ENCODE measurements around the gene RPS21.
"Not testable (repeated sequence)": the region's sequence is repeated elsewhere in the genome, so short reads cannot be mapped to it uniquely, and the experiment has no call there.

The RPS21 gene

DNA sequence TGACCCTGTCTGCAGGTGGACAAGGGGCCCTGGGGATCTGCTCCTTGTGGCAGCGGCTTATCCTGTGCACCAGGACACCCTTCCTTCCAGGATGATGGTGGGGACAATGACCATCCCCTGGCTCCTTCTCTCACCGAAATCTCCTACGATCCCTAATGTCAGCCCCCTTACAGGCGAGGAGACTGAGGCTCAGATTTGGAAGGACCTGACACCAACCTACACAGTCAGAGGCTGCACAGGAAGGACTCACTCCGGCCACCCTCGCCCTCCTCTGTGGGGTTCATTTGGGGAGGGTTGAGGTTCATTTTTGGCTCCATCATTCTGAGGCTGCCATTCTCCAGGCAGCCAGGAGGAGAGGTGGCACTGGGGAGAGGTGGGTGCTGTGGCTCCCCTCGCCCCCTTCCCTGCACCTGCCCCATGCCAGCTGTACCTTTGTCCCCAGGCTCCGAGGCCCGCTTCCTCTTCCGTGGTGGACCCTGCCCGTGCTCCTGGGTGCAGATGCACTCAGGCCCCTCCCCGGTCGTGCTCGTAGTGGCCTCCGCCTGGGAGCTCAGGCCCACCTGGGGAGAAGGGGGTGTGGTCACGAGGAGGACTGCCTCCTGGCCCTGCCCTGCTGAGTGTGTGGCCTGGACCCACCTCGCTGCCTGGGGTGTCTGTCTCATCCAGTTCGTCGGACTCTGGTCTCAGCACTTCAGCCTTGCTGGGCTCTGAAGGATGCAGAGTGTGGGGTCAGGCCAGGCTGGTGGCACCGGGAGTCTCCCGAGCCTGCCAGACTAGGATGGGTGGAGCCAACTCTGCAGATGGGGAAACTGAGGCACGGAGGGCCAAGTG is 25.5 kb downstream of the RPS21 start:
- DNase-seq (ENCODE audit: low read depth) = no peak

DNA sequence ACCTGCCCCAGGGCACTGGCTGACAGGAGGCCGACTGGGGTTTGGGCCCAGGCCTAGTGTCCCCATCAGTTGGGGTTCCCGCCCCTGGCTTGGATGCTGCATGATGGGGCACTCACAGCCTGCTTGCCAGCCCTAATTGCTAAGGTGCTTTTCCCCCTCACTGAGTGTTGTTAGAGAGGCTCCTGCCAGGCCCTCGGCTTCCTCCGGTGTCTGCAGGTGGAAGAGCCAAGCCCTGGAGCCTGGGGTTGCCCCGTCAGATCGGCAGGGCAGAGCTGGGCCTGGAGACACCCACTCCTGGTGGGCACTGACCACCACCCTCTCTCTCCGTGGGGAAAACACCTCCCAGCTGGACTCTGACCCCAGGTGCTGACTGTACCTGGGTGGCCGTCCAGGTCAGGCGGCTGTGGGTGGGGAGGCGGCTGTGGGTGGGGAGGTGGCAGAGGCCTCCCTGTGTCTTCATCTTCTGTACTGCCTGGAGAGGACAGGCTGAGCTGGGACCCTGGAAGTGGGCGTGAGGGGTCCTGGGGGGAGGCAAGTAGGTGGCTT is 26.2 kb downstream of the RPS21 start:
- no peak for DNase-seq (ENCODE audit: low read depth)

DNA sequence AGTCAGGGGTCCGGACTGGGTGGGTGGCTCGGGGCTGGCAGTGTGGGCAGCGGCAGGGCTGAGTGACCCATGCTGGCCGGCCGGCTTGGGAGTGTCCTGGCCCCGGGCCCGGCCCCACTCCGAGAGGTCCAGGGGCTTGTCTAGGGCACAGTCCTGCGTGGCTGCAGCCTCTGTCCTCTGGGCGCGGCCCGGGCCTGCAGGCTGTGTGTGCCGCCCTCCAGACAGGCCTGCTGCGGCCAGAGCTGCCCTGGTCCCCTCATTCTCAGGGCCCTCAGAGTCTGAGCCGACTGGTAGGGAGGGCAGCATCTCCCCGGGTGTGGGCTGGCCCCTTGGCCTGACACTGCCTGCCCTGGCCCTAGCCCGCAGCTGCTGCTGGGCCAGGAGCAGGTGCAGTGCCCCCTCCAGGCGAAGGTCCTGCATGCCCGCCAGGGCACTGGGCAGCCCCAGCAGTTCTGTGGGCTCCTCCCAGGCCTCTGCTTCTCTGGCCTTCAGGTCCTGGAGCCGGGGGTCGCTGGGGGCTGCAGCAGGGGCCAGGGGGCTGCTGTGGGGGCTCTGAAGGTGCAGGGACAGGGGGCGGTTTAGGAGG is 27.1 kb downstream of the RPS21 start:
- DNase-seq (ENCODE audit: low read depth) = no peak

DNA sequence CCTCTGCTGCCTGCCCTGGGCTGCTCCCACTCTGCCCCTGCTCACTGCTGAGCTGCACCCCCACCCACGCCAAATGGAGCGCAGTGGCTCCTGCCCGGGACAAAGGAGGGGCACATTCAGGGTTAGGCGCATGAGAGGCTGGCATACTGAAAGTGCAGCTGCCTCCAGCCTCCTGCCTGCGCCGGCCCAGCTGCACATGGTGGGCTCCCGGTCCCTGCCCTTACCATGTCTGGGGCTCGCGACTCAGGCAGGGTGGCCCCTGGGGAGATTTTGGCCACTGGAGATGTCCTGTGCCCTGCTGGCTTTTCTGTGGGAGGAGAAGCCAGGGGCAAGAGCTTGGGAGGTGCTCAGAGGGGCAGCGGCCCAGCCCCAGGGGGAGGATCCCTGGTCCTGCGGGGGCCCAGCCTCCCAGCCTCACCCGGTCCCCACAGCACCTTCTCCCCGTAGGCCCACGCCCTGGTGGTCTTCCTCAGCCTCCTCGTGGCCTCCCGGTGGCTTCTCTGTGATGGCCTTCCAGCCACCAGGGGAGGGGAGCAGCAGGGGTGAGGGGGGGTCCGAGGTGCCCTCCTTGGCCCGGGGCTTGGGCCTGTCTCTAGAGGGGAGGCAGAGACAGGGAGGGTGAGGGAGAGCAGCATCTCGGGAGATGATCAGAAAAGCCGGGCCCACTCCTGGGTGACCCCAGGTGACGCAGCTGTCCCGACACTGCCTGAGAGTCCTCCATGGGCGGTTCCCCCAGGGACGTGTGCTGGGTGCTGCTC is 28.6 kb downstream of the RPS21 start:
- DNase-seq (ENCODE audit: low read depth) = no peak

DNA sequence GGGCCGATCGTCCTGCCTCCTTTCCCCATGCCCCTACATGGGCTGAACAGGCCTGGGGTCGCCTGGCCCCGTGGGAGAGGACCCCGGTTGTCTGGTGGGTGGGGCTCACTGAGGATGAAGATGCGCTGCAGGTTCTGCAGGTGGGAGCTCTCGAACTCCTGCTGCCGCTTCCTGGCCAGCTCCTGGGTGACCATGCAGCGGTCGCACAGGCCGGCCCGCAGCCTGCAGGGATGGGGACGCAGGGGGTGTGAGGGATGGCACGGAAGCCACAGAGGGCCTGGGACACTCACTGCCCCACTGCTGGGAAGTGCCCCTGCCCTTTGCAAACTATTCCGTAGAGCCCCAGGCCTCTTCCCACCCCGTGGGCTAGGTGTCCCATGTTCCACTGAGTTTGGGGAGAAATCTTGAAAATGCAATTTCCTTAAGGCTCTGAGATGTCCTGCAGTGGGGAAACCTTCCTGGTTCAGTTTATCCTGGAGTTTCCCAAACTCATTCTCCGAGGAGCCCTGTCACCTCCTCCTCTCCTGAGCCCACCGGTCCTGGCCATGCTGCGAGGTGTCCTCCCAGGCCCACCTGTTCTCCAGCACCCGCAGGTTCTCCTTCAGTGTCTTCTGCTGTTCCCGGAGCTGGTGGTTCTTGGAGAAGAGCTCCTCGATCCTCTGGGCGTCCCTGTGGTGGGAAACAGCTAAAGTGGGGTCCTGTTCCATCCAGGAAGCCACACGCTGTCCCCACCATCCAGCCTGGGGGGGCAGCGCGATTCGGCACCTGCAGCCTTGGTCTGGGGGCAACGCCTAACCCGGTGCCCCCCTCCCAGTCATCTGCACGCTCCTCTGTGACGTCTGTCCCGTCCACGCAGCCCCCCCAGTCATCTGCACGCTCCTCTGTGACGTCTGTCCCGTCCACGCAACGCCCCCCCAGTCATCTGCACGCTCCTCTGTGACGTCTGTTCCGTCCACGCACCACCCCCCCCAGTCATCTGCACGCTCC is 30.0 kb downstream of the RPS21 start:
- no peak for DNase-seq (ENCODE audit: low read depth)

DNA sequence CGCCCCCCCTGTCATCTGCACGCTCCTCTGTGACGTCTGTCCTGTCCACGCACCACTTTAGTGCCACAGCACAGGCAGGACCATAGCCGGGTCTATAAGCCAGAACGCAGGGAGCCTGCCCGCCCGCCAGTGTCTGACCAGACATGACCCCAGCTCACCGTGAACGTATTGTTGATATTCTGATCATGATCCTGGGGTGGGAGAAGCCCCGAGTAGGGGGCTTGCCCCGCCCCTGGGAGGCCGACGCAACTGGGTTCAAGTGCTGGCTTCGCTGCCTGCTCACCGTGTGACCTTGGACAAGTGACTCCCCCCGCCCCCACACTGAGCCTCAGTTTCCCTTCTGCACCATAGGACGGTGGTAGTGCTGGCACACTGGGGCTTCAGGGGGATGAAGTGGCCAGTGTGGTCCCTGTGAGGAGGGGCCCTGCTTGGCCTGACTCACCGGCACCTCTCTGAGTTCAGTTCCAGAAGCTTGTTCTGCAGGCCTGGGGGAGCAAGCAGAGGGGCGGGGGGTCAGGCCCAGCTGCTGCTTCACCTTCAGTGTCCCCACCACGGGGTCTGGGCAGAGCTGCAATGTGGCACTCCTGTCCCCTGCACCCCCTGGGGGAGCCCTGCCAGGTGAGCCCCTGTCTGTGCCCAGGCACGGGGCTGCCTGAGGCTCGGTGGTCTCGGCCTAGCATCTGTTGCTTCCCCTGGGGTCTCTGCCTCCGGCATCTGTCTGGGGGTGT is 31.2 kb downstream of the RPS21 start:
- no peak for DNase-seq (ENCODE audit: low read depth)

DNA sequence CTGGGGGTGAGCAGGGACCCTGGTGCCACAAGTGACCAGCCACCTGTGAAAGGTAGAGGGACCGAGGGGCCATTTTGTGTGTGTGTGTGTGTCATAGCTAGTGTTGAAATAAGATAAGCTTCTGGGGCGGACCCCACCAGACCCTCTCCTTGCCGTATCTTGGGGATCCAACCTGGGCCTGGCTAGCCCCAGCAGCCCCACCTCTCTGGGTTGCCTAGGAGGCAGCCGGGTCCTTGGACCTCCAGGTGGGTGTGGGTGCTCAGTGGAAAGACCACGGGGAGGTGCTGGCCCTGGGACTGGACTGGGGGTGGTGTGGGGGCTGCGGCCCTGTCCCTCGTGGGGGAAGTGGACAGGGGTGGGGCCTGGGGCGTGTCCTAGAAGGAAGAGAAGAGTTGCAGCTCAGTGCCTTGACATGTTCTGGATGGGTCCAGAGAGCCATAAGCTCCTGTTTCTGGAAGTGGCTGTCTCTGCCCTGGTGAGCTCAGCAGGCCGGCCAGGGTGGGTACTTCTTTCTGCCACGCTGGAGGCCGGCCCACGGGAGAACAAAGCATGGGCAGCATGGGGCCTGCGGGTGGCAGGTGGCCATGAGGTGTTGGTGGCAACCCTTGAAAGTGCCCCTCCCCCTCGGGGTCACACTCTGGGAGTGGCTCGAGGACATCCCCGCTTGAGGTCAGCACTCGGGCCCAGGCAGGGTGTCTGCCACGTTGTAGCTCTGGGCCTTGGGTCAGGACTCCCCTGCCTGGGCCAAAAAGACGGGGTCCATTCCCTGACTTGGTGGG is 32.0 kb downstream of the RPS21 start:
- DNase-seq (ENCODE audit: low read depth) = no peak

DNA sequence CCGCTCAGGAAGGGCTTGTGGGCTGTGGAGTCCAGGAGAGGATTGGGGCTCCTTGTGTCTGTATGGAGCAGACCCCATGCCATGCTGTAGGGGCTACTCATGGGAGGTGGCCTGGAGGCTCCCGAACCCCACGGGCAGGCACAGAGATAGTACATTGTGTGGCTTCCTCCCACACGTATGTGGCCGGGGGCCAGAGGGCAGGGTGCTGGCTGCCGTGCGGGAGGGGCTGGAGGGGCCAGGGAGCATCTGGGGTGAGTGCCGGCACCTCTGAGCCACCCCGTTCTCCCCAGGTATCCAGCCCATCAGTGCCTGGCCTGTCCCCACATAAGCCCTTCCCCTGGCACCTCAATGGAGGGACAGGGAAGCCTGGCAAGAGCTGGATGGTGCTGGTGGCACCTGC is 32.9 kb downstream of the RPS21 start:
- DNase-seq (ENCODE audit: low read depth) = no peak

DNA sequence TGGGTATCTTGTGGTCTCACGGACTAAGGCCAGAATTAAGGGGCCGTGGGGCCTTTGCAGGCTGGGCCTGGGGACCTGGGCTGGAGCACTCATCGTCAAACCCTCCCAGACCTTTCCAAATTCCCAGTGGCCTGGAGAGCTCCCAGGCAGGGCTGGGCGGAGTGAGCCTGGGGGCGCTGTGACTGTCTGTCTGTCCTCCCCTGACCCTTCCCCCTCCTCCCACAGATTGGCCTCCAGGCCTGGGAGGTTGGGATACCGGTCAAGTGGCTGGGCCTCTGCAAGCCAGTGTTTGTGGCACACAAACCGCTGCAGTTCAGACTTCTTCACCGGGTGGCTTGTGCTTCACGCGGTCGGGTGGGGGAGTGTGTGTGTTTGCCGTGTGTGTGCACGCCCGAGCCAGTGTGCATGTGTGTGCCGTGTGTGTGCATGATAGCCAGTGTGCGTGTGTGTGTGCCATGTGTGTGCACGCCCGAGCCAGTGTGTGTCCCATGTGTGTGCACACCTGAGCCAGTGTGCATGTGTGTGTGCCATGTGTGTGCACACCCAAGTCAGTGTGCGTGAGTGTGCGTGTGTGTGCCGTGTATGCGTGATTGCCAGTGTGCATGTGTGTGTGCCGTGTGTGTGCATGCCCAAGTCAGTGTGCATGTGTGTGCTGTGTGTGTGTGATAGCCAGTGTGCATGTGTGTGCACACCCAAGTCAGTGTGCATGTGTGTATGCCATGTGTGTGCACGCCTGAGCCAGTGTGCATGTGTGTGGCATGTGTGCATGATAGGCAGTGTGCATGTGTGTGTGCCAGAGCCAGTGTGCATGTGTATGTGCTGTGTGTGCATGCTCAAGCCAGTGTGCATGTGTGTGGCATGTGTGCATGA is 34.2 kb downstream of the RPS21 start:
- no peak for DNase-seq (ENCODE audit: low read depth)

DNA sequence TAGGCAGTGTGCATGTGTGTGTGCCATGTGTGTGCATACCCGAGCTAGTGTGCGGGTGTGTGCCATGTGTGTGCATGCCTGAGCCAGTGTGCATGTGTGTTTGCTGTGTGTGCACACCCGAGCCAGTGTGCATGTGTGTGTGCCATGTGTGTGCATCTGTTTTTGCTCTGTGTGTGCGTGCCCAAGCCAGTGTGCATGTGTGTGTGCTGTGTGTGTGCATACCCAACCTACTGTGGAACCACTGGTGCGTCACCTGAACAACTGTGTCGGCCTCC is 34.8 kb downstream of the RPS21 start:
- no peak for DNase-seq (ENCODE audit: low read depth)

DNA sequence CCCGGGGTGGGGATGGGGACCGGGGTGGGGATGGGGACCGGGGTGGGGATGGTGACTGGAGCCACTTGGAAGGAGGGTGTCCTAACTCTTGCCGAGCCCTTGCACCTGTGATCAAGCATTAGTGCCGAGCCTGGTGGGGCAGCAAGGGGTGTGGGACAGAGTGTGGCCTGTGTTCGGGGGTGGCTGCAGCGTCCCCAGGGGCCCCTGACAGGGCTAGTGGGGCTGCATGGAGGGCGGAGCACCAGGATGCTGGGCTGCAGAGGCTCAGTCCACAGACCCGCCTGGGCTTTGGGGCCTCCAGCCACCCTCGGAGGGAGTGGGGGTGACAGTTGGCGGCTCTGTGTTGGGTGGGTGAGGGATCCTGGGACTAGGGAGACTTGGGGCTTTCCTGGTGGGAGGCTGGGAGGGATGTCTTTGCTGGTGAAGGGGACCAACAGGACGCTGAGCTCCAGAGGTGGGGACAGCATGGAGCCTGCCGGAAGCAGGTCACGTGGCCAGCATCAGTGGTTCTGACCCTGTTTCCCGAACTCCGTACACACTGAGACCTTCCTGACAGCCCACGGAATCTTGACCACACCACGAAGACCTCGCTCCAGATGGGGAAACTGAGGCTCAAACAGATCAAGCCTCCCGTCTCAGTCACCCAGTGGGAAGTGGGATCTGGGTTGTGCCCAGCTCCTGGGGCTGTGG is 35.9 kb downstream of the RPS21 start:
- DNase-seq (ENCODE audit: low read depth) = no peak

DNA sequence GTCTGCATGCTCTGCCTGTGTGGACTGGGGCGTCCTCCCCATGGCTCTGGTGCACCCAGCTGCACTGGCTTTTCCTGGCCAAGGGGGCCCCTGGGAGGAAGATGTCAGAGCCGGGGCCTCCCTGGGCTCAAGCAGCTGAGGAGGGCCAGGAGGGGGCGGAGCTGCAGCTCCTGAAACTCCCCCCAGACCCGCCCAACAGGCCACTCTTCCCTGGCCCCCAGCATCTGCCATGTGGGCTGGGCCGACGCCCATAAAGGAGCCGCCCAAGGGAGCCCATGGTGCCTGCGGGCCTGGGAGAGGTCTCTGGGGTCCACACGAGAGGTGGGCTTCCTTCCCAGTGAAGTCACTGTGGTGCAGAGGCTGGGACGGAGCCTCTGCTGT is 36.4 kb downstream of the RPS21 start:
- no peak for DNase-seq (ENCODE audit: low read depth)

DNA sequence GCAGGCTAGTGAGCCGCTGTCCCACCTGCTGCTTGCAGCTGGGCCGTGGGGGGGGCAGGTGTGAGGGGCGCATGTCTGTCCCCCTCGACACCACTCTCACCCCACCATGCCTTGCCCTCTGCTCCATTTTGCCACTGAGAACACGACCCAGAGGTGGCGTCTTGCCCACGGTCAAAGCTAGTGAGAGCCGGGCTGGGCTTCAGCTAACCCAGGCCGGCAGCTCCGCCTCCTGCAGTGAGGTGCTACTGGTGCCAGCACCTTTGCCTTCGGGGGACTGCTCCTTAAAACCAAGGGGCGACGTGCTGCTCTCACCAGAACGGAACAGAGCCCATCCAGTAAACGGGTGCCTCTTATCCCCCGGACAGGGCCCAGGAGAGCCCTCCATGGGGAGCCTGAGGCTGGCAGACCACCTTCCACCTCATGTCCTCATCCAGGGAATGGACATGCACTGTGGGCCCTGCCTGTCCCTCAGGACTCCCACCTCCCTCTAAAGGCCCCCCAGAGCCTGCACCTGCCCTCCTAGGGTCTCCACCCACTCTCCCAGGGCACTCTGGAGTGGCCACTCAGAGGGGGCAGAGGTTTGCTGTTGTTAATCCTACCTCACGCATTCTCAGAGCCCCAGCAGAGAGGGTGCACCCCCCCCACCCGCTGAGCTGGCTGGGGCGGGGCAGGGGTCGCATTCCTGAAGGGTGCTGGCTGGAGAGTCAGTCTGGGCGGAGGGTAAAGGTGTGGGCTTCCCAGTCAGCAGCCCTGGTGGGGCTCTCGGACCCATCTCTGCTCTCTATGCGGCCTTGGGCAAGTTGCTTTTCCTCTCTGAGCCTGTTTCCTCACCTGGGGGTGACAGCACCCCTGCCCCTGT is 37.6 kb downstream of the RPS21 start:
- DNase-seq (ENCODE audit: low read depth) = no peak

DNA sequence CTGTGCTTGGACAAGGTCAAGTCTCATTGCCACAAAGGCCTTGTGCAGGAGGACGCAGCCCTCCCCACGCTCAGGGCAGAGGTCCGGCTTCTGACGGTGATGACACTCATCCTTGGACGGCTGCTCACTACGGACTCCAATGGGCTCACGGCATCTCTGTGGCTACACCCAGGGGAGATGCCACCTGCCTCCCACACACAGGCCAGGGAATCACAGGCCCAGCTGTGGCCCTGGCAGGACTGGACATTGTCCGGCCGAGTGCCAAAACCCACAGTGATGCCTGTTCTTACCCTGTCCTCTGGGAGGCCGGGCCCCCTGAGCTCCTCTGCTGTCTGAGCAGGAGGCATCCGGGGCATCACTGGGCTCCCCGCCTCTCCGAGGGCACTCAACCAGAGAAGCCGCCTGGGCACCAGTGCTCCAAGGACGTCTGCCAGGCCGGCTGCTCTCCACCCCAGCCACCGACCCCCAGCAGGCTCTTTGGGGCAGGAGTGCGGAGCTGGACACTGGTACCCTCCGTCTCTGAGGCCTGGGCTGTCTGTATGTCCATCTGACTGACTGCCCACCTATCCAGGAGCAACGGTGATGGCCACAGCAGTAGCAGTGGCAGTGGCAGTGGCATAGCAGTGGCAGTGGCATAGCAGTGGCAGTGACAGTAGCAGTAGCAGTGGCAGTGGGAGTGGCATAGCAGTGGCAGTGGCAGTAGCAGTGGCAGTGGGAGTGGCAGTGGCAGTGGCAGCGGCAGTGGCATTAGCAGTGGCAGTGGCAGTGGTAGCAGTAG is 38.6 kb downstream of the RPS21 start:
- no peak for DNase-seq (ENCODE audit: low read depth)

DNA sequence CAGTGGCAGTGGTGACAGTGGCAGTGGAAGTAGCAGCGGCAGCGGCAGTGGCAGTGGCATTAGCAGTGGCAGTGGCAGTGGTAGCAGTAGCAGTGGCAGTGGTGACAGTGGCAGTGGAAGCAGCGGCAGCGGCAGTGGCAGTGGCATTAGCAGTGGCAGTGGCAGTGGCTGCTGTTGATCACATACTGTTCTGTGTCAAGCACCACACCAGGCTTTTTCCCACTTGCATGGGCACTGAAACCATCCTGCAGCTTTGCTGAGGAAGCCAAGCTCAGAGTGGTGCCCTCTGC is 39.1 kb downstream of the RPS21 start:
- DNase-seq (ENCODE audit: low read depth) = not testable (repeated sequence)

DNA sequence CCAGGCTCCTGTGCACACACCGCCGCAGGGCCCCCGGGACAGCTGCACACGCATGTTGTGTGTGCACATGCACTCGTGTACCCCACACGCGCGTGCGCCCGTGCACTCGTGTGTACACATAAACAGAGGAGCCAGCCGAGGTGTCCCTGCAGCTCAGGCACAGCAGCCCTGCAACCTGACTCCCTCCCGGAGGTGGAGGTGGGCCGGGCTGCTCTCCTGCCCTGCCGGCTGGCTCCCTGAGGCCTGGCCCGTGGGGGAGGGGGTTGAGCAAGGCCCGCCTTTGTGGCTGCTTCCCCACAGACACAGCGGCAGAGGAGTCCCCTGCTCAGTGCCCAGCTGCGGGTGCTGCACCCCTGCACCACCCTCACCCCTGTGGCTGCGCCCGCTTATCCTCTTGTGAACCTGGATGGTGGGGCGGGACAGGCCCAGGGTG is 39.8 kb downstream of the RPS21 start:
- DNase-seq (ENCODE audit: low read depth) = no peak

All from stimulated activated CD8-positive, alpha-beta memory T cell treated with anti-CD3 and anti-CD28 coated beads, Interleukin-4, amount 100 ng/mL, for 24 hours (primary cell).